ENCODE results near the gene NCOA7.
A peak's percentile ranks its signal among the peaks of the same experiment; 100 is the strongest.
"Not testable (repeated sequence)": the region's sequence is repeated elsewhere in the genome, so short reads cannot be mapped to it uniquely, and the experiment has no call there.

Gene NCOA7

GRCh38 chr6:125843593-125843992 lies 52.8 kb downstream of the NCOA7 start:
- peak; percentile 89 to 94 for DNase-seq

GRCh38 chr6:125844989-125845388 lies 54.2 kb downstream of the NCOA7 start:
- no peak for DNase-seq

GRCh38 chr6:125846292-125847024 lies 55.7 kb downstream of the NCOA7 start:
- no peak for DNase-seq

GRCh38 chr6:125848286-125848685 lies 57.5 kb downstream of the NCOA7 start:
- DNase-seq: not testable (repeated sequence)

- DNase-seq: no peak
Measured at GRCh38 chr6:125850361-125850760, 59.6 kb downstream of the NCOA7 start.

DNA sequence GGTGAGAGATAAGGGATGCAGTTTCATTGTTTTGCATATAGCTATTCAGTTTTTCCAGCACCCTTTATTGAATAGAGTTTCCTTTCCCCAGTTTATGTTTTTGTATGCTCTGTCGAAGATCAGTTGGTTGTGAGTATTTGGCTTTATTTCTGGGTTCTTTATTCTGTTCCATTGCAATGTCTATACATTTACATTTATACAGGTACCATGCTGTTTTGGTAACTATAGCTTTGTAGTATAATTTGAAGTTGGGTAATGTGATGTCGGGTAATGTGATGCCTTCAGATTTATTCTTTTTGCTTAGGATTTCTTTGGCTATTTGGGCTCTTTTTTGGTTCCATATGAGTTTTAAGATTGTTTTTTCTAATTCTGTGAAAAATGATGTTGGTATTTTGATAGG lies 61.8 kb downstream of the NCOA7 start:
- no peak for DNase-seq

GRCh38 chr6:125853168-125853567 lies 62.4 kb downstream of the NCOA7 start:
- DNase-seq: peak; percentile 23 to 34

GRCh38 chr6:125853756-125854155 lies 63.0 kb downstream of the NCOA7 start:
- no peak for DNase-seq

DNA sequence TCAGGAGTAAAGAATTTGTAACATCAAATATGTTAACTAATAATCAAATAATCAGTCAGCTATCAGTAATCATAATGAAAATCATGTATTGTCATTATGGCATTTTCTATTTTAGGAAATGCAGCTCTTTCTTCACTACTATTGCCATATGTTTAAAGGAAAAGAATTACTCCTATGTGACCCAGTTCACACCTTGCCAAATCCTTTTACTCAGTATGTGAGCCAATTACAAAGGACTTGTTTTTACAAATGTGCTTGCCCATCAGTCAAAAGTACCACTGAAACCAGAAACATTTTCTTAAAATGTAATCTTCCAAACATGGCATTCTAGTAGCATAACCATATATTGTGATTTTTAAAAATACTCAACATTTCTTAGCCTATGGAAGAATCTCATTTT lies 63.6 kb downstream of the NCOA7 start:
- DNase-seq: no peak

- no peak for DNase-seq
Measured at GRCh38 chr6:125855783-125856182, 65.0 kb downstream of the NCOA7 start.

DNA sequence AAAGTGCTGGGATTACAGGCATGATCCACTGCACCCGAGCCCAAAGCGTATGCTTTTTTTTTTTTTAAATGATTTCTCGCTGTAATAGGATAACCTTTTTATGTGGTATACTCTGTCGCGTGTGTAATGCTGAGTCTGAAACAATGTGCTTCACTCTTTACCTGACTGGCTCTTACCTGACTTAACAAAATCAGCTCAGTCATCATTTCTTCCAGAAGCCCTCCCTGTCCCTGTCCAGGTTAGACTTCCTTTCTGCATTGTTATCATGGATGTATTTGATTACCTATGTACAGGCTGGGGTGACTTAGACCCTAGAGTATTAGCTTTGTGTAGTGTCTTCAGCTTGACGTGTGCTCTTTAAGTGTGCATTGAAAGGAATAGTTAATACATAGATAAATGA lies 67.1 kb downstream of the NCOA7 start:
- no peak for DNase-seq

DNA sequence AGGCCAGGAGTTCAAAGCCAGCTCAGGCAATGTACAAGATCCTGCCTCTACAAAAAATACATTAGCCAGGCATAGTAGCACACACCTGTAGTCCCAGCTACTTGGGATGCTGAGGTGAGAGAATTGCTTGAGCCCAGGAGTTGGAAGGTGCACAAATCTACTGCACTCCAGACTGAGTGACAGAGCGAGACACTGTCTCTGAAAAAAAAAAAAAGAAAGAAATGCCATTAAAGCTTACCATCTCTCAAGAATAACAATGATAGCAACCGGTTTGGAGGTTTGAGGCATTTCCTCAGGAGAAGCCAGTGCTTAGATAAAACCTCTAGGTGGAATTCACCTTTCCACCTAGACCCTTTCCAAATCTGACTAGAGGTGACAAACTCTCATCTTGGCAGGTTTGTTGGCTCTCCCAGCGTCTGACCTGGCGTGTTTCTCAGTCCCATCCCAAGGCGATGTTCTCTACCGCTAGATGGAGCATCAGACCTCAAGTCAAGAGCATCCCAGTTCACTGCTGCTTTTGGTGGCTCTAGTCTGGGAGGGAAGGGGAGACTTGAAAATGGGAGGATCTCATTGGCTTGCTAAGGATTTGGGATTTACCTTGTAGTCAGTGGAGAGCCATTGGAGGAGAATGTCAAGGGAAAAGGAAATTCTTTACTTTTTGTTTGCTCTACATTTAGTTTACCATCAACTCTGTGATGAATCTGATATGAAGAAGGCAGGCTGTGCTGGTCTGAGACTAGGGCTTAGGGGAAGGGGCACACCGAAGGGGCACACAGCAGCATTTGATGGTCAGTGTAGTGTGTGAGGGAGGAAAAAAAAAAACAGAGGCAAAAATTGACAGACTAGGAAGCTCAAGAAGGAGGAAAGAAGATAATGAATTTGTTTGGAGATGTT lies 67.9 kb downstream of the NCOA7 start:
- no peak for DNase-seq

GRCh38 chr6:125859727-125860126 lies 69.0 kb downstream of the NCOA7 start:
- DNase-seq: peak; percentile 65 to 73

- DNase-seq: no peak
Measured at GRCh38 chr6:125863023-125863422, 72.3 kb downstream of the NCOA7 start.

GRCh38 chr6:125865015-125865414 lies 74.3 kb downstream of the NCOA7 start:
- no peak for DNase-seq

DNA sequence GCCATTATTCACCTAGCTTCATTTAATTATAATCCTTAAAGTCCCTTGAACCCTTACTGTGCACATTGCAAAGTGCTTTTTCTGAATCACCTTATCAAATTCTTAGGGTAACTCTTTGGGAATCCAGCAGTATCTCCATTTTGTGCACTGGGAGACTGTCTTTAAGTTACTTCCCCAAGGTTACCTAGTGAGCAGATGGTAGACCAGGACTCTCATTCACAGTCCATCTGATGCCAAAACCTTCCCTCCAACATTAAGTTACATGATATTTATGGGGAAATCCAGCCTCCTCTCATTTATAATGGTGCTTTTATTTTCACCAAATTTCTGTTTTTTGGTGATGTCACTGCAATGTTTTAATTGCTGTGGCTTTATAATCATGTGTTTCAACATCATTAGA lies 75.7 kb downstream of the NCOA7 start:
- peak in 1 of 2 experiments; percentile 18 for DNase-seq

DNA sequence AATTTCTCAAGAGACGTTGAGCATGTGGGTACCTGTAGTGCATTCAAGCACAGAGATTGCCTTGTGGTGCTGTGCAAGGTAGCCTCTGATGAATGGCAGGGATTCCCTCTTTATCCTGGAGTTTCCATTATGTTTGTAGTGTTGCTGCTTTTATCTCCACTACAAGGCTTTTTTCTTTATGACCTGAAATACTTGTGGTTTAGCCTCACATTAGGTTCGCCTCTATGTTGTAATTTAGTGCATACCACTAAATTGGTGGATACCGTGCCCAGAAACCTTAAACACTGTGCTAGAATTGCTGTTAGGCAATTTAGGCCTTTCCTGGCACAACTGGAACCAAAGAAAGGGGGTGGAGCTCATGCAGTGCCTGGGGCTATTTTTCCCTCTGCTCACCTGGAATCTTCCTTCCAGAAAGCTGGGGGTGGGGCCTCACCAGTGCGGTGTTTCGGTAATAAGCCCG lies 76.8 kb downstream of the NCOA7 start:
- peak; percentile 95 for DNase-seq

DNA sequence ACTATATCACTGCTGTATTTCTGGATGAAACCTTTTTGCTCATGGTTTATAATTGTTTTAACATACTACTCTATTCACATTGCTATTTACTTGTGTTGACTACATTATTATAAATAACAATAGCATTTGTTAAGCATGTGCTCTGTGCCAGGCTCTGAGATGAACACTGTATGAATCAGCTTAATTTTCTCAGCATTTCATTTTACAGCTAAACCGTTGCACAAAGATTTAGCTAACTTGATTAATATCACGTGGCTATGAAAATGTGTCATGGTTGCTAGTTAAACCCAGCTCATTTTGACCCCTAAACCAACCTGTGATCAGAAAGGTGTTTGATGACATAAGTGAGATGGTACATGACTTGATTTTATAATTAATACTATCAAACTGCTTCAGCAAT lies 77.5 kb downstream of the NCOA7 start:
- no peak for DNase-seq

DNA sequence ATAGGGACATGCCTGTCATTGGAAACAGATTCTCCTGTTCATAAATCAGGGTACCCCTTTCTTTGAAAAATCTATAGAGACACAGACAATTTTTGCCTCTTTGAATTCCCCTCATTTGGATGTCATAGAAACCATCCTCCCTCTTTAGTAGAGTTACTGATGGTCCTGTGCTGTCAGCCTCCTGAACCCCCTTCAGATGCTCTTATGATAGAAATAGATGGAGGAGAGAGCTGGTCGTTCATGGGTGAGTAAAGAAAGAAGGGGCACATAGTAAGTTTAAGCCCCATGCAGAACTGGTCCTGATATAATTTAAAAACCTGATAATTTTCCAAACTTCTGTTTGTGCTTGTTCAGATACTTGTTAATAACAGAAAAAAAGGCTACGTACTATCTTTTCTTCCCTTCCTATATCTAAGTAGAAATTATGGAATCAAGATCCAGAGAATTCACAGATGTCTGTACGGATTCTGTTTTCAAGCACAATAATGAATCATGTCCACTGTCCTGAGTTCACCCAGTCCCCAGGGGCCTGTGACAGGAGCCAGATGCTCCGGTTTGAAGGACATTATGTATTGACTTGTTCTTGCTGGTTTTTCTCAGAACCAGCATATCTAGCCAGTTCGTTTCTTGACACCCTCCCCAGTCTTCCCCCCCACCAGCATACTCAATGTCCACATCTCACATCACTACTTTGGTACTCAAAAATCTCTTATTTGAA lies 78.1 kb downstream of the NCOA7 start:
- no peak for DNase-seq

DNA sequence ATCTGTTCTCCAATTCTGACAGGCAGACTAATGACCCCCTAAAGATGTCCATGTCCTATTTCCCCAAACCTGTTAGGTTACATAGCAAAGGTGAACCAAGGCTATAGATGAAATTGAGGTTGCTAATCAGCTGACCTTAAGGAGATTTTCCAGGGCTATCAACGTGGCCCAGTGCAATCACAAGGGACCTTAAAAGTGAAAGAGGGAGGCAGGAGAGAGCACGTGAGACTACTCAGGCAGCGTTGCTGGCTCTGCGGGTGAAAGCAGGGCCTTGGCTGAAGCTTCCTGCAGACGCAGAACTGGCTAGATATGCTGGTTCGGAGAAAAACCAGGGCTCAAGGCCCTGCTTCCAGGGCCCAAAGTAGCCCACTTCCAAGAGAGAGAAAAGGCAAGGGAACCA lies 78.7 kb downstream of the NCOA7 start:
- DNase-seq: no peak

- peak in 1 of 2 experiments; percentile 11 for DNase-seq
Measured at GRCh38 chr6:125871365-125871764, 80.6 kb downstream of the NCOA7 start.

- DNase-seq: no peak
Measured at GRCh38 chr6:125872259-125872921, 81.6 kb downstream of the NCOA7 start.

DNA sequence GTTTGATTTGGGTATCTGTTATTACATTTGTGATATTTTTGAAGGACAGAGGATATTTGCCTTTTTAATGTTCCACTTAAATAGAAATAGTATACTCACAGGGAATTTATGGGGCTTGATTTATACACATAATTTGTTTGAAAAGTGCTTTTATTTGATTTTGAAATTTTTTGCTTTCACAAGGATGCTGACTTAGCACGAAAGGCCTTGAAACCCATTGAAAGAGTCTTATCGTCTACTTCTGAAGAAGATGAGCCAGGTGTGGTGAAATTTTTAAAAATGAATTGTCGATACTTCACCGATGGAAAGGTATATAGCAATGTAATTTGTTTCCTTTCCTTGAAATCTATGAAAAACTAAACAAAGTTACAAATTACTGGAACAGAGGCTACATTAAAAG lies 91.5 kb downstream of the NCOA7 start:
- no peak for DNase-seq
